Lung (tissue), 12 donors: ENCODE measurements around the gene RTP5. TPM values are rescaled to one million over a fixed set of nuclear protein-coding genes. Genes with fewer than 3 reads are reported as not detected.

Source experiments
- ATAC-seq: fragments of 200-7000 bp; cut with Tn5 transposase; one replicate; pipeline ENCODE4 v1.9.1; 2020; ENCODE audit warnings: moderate number of reproducible peaks; ENCODE audit not compliant: insufficient read depth, low FRiP score
- DNase-seq, 3 donors: peaks; one replicate each; pipeline ENCODE4 v3.0.0-alpha.2; 2013 to 2017
- H3K27ac ChIP-seq, 2 donors: one replicate each; pipeline ENCODE4 v1.5.1; 2013; ENCODE audit warnings: mild to moderate bottlenecking in 2 of 2, moderate library complexity in 2 of 2, control low read depth in 1 of 2, inconsistent platforms in 1 of 2, low read depth in 1 of 2, low read length in 1 of 2
- H3K27me3 ChIP-seq, 3 donors: one replicate each; pipeline ENCODE4 v1.5.1; 2013; ENCODE audit warnings: low read length in 2 of 3; ENCODE audit not compliant: control insufficient read depth in 3 of 3, insufficient read depth in 3 of 3
- H3K36me3 ChIP-seq, 4 donors: one replicate each; pipeline ENCODE4 v1.5.1; 2013; ENCODE audit warnings: low read length in 4 of 4, mild to moderate bottlenecking in 1 of 4, moderate library complexity in 1 of 4; ENCODE audit not compliant: control insufficient read depth in 4 of 4, insufficient read depth in 4 of 4
- H3K4me1 ChIP-seq, 5 donors: one replicate each; pipeline ENCODE4 v1.5.1; 2013; ENCODE audit warnings: low read length in 5 of 5, mild to moderate bottlenecking in 2 of 5, moderate library complexity in 1 of 5; ENCODE audit not compliant: control insufficient read depth in 5 of 5, insufficient read depth in 5 of 5
- H3K4me3 ChIP-seq: one replicate; pipeline ENCODE4 v1.5.1; 2013; ENCODE audit warnings: mild to moderate bottlenecking, control low read depth, moderate library complexity
- H3K9ac ChIP-seq, 2 donors: one replicate each; pipeline ENCODE4 v1.5.1; 2013; ENCODE audit warnings: low read length in 2 of 2, control low read depth in 1 of 2; ENCODE audit not compliant: insufficient read depth in 1 of 2
- H3K9me3 ChIP-seq, 4 donors: one replicate each; pipeline ENCODE4 v1.5.1; 2013; ENCODE audit warnings: low read length in 3 of 4, mild to moderate bottlenecking in 1 of 4, moderate library complexity in 1 of 4; ENCODE audit not compliant: control insufficient read depth in 4 of 4, insufficient read depth in 3 of 4
- CTCF ChIP-seq: IDR thresholded peaks from 2 replicates; pipeline ENCODE4 v1.5.1; 2012; ENCODE audit warnings: mild to moderate bottlenecking; ENCODE audit errors: control extremely low read depth, extremely low read depth
- WGBS, 2 donors: extraction: QIAGEN DNeasy Blood & Tissue Kit; methylation state at CpG; one replicate each; pipeline ENCODE4 v1.1.7; 2013; 5-methylcytosine and 5-hydroxymethylcytosine counted together
- polyA plus RNA-seq, 2 donors: library from polyadenylated mRNA; stranded (reverse); fragments of 200-250 nt; gene quantifications; one replicate each; pipeline ENCODE4 v1.2.1, GENCODE V29; 2013
- total RNA-seq, 2 donors: library from RNA; depleted of rRNA in 1 of 2; stranded (reverse); fragments of >200 nt in 1 of 2; gene quantifications; one replicate each; pipeline ENCODE4 v1.2.1, GENCODE V29; 2014 to 2021
- donor health status: control.
- donor health status: control.
- donor health status: Bipolar disorder and iron deficiency.
- donor health status: healthy.
- donor health status: DM: yes; HTN: yes; CAD: no.

RTP5 gene
- total and polyA plus RNA-seq, 4 donors, result 0.08 to 0.13 (median 0.09) TPM; not detected in 1

DNA sequence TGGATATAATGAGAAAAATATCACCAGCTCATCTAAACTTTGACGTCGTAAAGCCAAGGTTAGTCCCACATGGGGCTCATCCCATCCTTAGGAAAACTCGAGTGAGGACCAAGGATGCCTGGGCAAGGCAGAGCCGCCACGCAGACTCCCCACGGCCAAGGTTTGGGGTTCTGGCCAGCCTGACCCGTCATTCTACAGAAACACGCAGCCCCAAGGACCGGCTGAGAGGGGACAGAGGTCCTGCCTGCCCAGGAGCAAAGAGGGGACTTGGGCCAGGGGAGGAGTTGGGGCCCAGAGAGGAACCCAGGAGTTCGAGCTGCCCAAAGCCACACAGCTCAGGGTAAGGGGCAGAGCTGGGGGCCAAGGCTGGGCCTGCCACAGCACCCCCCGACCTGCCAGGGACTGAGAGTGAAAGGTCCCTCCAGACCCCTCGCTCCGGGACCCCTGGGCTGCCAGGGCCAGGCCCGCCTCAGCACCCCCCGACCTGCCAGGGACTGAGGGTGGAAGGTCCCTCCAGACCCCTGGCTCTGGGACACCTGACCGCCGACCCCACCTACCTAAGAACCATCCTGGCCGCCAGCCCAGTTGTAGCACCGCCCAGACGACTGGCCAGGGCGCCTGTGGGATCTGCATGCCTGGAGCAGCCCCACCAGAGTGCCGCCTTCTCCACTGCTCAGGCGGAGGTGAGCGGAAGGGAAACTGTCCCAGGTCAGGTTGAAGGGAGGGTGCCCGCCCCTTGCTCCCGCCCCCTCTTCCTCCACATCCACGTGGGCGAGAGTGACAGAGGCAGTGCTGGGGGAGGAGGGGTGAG is 11.1 kb upstream of the RTP5 start, which contains the start of gene PDCD1:
Gene PDCD1 (minus strand): TSS at position 689 of the 811 bp plus-strand sequence. CDS start 56 bp downstream, at position 633.
- H3K9me3 ChIP-seq, result no peaks in the 10 kb centered on the region
- ATAC-seq (no peak), DNase-seq (peak in 2 of 3 donors; percentile 34 to 39)
- peak within 1 kb of the TSS in 1 of 2 donors; percentile 23 for H3K9ac ChIP-seq
- WGBS, 2 donors, result 64 to 71% methylated on average over 26 to 28 of the region's 28 CpGs
- no peak for TF ChIP-seq CTCF
- H3K27me3 ChIP-seq, result peaks cover 0 to 5% (median 3%) of the 10 kb centered on the region in 3 donors
- H3K36me3 ChIP-seq, result no peaks in the 10 kb centered on the region
- peaks cover 0 to 24% (median 3%) of the 10 kb centered on the region in 5 donors for H3K4me1 ChIP-seq
- peak within 1 kb of the TSS; percentile 32 to 76 for H3K27ac ChIP-seq
- H3K4me3 ChIP-seq, result no peak within 1 kb of the TSS

DNA sequence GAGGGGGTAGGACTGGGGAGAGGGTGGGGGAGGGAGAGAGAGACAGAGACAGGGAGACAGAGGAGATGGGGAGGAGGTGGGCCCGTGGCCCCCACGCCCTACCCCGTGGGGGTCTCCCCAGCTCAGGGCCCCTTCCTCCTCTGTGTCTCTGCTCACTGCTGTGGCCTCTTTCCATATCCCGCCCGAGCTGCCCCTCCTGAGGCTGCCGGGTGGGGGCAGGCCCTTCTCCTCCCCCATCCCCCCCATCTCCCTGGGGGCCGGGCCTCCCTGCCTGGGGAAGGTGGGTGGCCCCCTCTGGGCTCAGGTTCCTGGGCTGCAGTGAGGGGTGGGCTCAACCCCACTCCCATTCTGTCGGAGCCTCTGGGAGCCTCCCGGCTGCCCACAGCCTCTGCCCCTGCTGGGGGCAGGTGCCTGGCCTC is 10.5 kb upstream of the RTP5 start:
- 25 to 30% methylated on average over 4 to 9 of the region's 9 CpGs for WGBS, 2 donors
- Histone ChIP-seq H3K9ac (peak overlapping the region in 1 of 2 donors; percentile 23), H3K4me3 (no peak overlapping the region), H3K36me3 (no peaks in the 10 kb centered on the region), H3K4me1 (peaks cover 0 to 29% (median 3%) of the 10 kb centered on the region in 5 donors), H3K9me3 (no peaks in the 10 kb centered on the region), H3K27ac (peak overlapping the region in 1 of 2 donors; percentile 76), H3K27me3 (peaks cover 0 to 5% (median 4%) of the 10 kb centered on the region in 3 donors)
- no peak for ATAC-seq
- no peak for DNase-seq
- TF ChIP-seq CTCF, result no peak

DNA sequence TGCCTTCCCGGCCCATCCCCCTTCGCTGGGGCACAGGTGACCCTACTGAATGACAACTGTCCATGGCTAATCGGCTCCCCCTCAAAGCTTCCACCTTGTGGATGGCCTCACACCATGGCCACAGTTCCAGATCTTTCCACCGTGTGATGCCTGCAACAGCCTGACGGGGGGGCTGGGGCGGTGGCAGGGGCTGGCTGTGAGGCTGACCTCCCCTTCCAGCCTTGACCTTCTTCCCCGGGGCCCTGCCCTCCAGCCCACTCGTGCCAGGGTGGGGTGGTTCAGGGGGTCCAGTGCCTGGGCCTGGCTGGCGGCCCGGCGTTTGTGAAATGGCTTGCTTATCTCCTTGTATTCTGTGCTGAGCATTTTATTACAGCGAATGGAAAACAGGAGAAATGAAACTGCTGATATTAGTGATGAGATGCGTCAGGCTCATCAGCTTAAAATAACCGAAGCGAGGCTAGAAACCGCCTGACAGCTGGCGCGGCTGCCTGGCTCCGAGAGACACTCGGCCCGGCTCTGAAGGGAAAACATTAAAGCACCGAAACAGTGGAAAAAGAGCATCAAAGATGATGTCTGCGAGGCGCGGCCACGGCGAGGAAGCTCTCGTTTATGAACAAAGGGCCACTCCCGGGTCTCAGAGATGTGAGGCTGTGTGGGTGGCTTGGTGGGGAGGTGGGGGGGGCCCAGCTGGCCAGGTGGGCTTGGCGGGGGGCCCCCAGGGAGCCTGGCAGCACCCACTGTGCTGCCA is 9.9 kb upstream of the RTP5 start:
- ATAC-seq (no peak), DNase-seq (peak; percentile 65 to 86 (median 73))
- no peak for TF ChIP-seq CTCF
- WGBS, 2 donors, result 42 to 71% methylated on average over 30 of the region's 30 CpGs
- Histone ChIP-seq H3K27me3 (peaks cover 0 to 11% (median 7%) of the 10 kb centered on the region in 3 donors), H3K9me3 (peaks cover 0 to 4% (median under 1%) of the 10 kb centered on the region in 4 donors), H3K4me3 (no peak overlapping the region), H3K4me1 (peaks cover 0 to 26% (median 4%) of the 10 kb centered on the region in 5 donors), H3K36me3 (no peaks in the 10 kb centered on the region), H3K27ac (peak overlapping the region; percentile 61 to 76), H3K9ac (peak overlapping the region in 1 of 2 donors; percentile 23)
